ENCODE measurements around the gene HNRNPLL. TPM values are rescaled to one million over a fixed set of nuclear protein-coding genes. Genes with fewer than 3 reads are reported as not detected.

The HNRNPLL gene
- total and polyA plus RNA-seq, 2 of the 13 experiments (the other 11 are each of a cell fraction or from before 2014, with no cell fraction given) = 49.4 to 103 TPM

DNA sequence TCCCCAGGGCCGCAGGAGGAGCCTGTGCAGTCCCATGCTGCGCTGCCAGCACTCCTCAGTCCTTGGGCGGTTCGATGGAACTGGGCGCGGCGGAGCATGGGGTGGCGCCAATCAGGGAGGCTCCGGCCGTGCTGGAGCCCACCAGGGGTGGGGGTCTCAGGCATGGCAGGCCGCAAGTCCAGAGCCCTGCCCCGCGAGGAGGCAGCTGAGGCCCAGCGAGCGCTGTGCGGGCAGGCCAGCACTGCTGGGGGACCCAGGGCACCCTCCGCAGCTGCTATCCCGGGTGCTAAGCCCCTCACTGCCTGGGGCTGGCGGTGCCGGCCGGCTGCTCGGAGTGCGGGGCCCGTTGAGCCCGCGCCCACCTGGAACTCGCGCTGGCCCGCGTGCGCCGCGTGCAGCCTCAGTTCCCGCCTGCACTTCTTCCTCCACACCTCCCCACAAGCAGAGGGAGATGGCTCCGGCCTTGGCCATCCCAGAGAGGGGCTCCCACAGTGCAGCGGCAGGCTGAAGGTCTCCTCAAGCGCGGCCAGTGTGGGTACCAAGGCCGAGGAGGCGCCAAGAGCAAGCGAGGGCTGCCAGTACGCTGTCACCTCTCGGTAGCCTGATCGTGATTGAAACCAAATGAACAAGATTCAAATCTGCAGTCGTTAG is 40.4 kb upstream of the HNRNPLL start:
- Histone ChIP-seq H2AFZ (ENCODE audit: low read length) (no peak overlapping the region), H3K36me3 (replicated peaks in 1 of 2; ENCODE audit: control insufficient read depth in 1 of 2, insufficient read depth in 2 of 2, low read length in 2 of 2) (no peaks in the 10 kb centered on the region), H3K27ac (ENCODE audit: extremely low read length, insufficient read depth, low read length) (no peak overlapping the region), H4K20me1 (ENCODE audit: insufficient read depth, low read length) (no peaks in the 10 kb centered on the region), H3K9ac (ENCODE audit: insufficient read depth, low read depth, low read length) (no peak overlapping the region), H3K27me3 (ENCODE audit: control insufficient read depth in 1 of 2, insufficient read depth in 2 of 2, low read length in 2 of 2) (no peaks in the 10 kb centered on the region), H3K9me3 (ENCODE audit: low read length) (no peaks in the 10 kb centered on the region), H3K4me2 (ENCODE audit: low read depth, low read length) (no peak overlapping the region), H3K4me1 (ENCODE audit: insufficient read depth, low read length) (peaks cover 24% of the 10 kb centered on the region), H3K4me3 (replicated peaks in 1 of 3; ENCODE audit: insufficient read depth in 1 of 3, low read depth in 2 of 3, low read length in 3 of 3) (no peak overlapping the region), H3K79me2 (ENCODE audit: insufficient read depth, low read length) (no peaks in the 10 kb centered on the region)
- ATAC-seq = peak; percentile 26; the same call in 1 of the 3 replicates
- BruUV-seq (replicated peaks) = no TSS peak
- no peak for DNase-seq (ENCODE audit: low spot score)
- POLR2A ChIA-PET = interaction anchor here (0.6 to 2.3 kb wide), 3 partner anchors 15 to 41 kb away, joined by 3 to 5 read pairs (median 4); no protein-coding TSS in a partner anchor
- FAIRE-seq = no peak
- TF ChIP-seq SOX13 (IDR thresholded peaks at IDR 0.05) = no peak
- no peak for TF ChIP-seq SOX13 (CRISPR knock-in tag; conservative IDR thresholded peaks at IDR 0.05 in 1 of 2, IDR thresholded peaks at IDR 0.05 in 1 of 2)
- peak; percentile 50 for TF ChIP-seq ZBTB33 (CRISPR knock-in tag; IDR thresholded peaks at IDR 0.05)
- TF ChIP-seq ZNF850 (CRISPR knock-in tag; conservative IDR thresholded peaks at IDR 0.05) = peak; percentile 99
- peak; percentile 21; the same call in 1 of the 2 replicates for TF ChIP-seq ZNF687 (CRISPR knock-in tag; IDR thresholded peaks at IDR 0.05)
- no peak for TF ChIP-seq HOXD1 (CRISPR knock-in tag; IDR thresholded peaks at IDR 0.05)
- in situ Hi-C loops (cut with HindIII; ENCODE audit: extremely low pct_ligation_motif_present, low pct_unique_long_range_greater_than_20kb) = no loop called here
- WGBS (ENCODE audit: low lambda C conversion rate) = 89% methylated on average over 26 of the region's 45 CpGs
- CTCF ChIA-PET (ENCODE audit: low intra/inter-chr PET ratio, low total read pairs) = no interaction called here
- intact Hi-C loops (cut with micrococcal nuclease; ENCODE audit: unreplicated experiment) = loop anchor here (1.0 kb wide), 1 partner anchor 39 kb away; no protein-coding TSS in a partner anchor
